Caco-2 (cell line): ENCODE results near the gene DPY19L3. TPM values are rescaled to one million over a fixed set of nuclear protein-coding genes. Genes with fewer than 3 reads are reported as not detected.

Experiments used
- BruUV-seq: library from RNA; stranded (reverse); fragments of 400-500 nt; replicated peaks from 2 replicates; lab custom pipeline; 2021; lab: Mats Ljungman, UMichigan
- CTCF ChIA-PET: fragments of 300-600 bp; sonication (Branson Sonifier 250); formaldehyde crosslinking; loops from one replicate; lab custom pipeline; 2022; ENCODE audit warnings: antibody characterized with exemption; lab: Charles Lee
- POLR2A ChIA-PET: fragments of 300-600 bp; sonication (Branson Sonifier 250); formaldehyde crosslinking; loops from one replicate; lab custom pipeline; 2022; ENCODE audit warnings: antibody characterized with exemption; lab: Charles Lee
- DNase-seq, 2 experiments: peaks; one replicate each; pipeline versions ENCODE4 v3.0.0 to v3.0.0-alpha.2; 2020 to 2022
- H3K27me3 ChIP-seq: replicated peaks from 2 replicates; pipeline ENCODE4 v1.6.0; 2011; ENCODE audit warnings: low read length; ENCODE audit not compliant: control insufficient read depth, insufficient read depth
- H3K36me3 ChIP-seq: 2 replicates; pipeline ENCODE4 v1.5.1; 2011; ENCODE audit warnings: low read length; ENCODE audit not compliant: control insufficient read depth, insufficient read depth
- H3K4me1 ChIP-seq: fragments of 250-450 bp; sonication (Bioruptor Pico); 2 replicates; pipeline ENCODE4 v1.5.1; 2020; ENCODE audit warnings: mild to moderate bottlenecking
- H3K4me3 ChIP-seq: 2 replicates; pipeline ENCODE4 v1.5.1; 2011; ENCODE audit warnings: low read depth, mild to moderate bottlenecking, control low read depth, low read length
- H3K9me3 ChIP-seq: fragments of 250-450 bp; sonication (Bioruptor Pico); 2 replicates; pipeline ENCODE4 v1.5.1; 2020; ENCODE audit warnings: mild to moderate bottlenecking, moderate library complexity
- H3K27ac Mint-ChIP-seq: one replicate; pipeline ENCODE4 v1.8.0; 2022; ENCODE audit warnings: mixed read lengths; ENCODE audit not compliant: unreplicated experiment
- H3K27me3 Mint-ChIP-seq: one replicate; pipeline ENCODE4 v1.8.0; 2022; ENCODE audit warnings: mixed read lengths; ENCODE audit not compliant: insufficient read depth, unreplicated experiment
- H3K36me3 Mint-ChIP-seq: one replicate; pipeline ENCODE4 v1.8.0; 2022; ENCODE audit warnings: mild to moderate bottlenecking, mixed read lengths; ENCODE audit not compliant: insufficient read depth, unreplicated experiment
- H3K4me1 Mint-ChIP-seq: one replicate; pipeline ENCODE4 v1.8.0; 2022; ENCODE audit warnings: low read depth, mixed read lengths; ENCODE audit not compliant: unreplicated experiment
- H3K4me3 Mint-ChIP-seq: one replicate; pipeline ENCODE4 v1.8.0; 2022; ENCODE audit warnings: mild to moderate bottlenecking, moderate library complexity, mixed read lengths; ENCODE audit not compliant: unreplicated experiment
- H3K9me3 Mint-ChIP-seq: one replicate; pipeline ENCODE4 v1.8.0; 2022; ENCODE audit warnings: mixed read lengths; ENCODE audit not compliant: unreplicated experiment
- intact Hi-C: fragments of 100-400 bp; cut with micrococcal nuclease; formaldehyde crosslinking; loops from one replicate; pipeline ENCODE4 v1.10.0; 2022; ENCODE audit not compliant: unreplicated experiment
- total RNA-seq: library from RNA; stranded (reverse); gene quantifications from 2 replicates; pipeline ENCODE4 v1.2.3, GENCODE V29; 2022
- TF ChIP-seq, protein P1 (sequence below), 2 experiments: fragments of 200-600 bp in 1 of 2; IDR thresholded peaks; 1 replicate in 1 of 2; 2 replicates in 1 of 2; pipeline versions ENCODE4 v1.5.1 to v1.8.0; 2011 to 2022; ENCODE audit warnings: antibody characterized with exemption in 1 of 2, control low read depth in 1 of 2, inconsistent platforms in 1 of 2, low read depth in 1 of 2, low read length in 1 of 2, mild to moderate bottlenecking in 1 of 2, moderate library complexity in 1 of 2; ENCODE audit not compliant: insufficient read depth in 1 of 2, severe bottlenecking in 1 of 2, unreplicated experiment in 1 of 2

The DPY19L3 gene
- total RNA-seq, 1 experiment from 2014 or later, result 40.7 TPM

DNA sequence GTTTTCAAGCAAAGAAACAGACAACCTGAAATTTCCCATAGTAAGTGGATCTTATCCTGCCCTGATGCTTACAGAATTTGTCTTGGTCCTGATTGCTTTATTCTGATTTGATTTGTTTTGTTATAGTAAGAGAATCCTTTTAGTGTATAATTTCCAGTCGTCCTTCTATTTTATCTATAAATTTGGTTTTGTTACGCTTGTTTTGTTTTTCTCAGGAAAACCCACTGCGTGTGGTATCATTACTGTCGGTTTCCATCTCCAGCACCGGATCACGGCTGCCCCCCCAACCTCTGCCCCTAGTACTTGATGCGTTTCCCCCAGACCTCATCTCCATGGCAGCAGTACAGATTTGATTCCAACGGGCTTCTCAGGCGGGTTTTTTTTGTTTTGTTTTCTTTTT is 117.4 kb downstream of the DPY19L3 start:
- no TSS peak for BruUV-seq

GRCh38 chr19:32526895-32527294 is 121.3 kb downstream of the DPY19L3 start:
- no peaks in the 10 kb centered on the region for H3K9me3 Mint-ChIP-seq
- H3K9me3 ChIP-seq, result peaks cover 6% of the 10 kb centered on the region; the same call in 1 of the 2 replicates
- no peaks in the 10 kb centered on the region for H3K4me1 ChIP-seq
- BruUV-seq, result no TSS peak
- H3K4me3 Mint-ChIP-seq, result no peak overlapping the region
- POLR2A ChIA-PET, result no interaction called here
- H3K36me3 ChIP-seq, result no peaks in the 10 kb centered on the region
- no peak overlapping the region for H3K4me3 ChIP-seq
- TF ChIP-seq, protein P1, sequence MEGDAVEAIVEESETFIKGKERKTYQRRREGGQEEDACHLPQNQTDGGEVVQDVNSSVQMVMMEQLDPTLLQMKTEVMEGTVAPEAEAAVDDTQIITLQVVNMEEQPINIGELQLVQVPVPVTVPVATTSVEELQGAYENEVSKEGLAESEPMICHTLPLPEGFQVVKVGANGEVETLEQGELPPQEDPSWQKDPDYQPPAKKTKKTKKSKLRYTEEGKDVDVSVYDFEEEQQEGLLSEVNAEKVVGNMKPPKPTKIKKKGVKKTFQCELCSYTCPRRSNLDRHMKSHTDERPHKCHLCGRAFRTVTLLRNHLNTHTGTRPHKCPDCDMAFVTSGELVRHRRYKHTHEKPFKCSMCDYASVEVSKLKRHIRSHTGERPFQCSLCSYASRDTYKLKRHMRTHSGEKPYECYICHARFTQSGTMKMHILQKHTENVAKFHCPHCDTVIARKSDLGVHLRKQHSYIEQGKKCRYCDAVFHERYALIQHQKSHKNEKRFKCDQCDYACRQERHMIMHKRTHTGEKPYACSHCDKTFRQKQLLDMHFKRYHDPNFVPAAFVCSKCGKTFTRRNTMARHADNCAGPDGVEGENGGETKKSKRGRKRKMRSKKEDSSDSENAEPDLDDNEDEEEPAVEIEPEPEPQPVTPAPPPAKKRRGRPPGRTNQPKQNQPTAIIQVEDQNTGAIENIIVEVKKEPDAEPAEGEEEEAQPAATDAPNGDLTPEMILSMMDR (IDR thresholded peaks at IDR 0.05; ENCODE audit: insufficient read depth in 1 of 2, low read depth in 1 of 2, low read length in 1 of 2, severe bottlenecking in 1 of 2, unreplicated experiment in 1 of 2), result no peak
- DNase-seq, result no peak
- peaks cover 5% of the 10 kb centered on the region for H3K27me3 Mint-ChIP-seq
- H3K4me1 Mint-ChIP-seq, result no peaks in the 10 kb centered on the region
- CTCF ChIA-PET, result no interaction called here
- H3K27ac Mint-ChIP-seq, result no peak overlapping the region
- intact Hi-C loops, result no loop called here
- H3K27me3 ChIP-seq, result no peaks in the 10 kb centered on the region
- no peaks in the 10 kb centered on the region for H3K36me3 Mint-ChIP-seq

More for the DNA sequence above, 117.4 kb downstream of the DPY19L3 start:
- intact Hi-C loops, result no loop called here
- Histone ChIP-seq H3K36me3 (no peaks in the 10 kb centered on the region), H3K4me1 (no peaks in the 10 kb centered on the region), H3K9me3 (no peaks in the 10 kb centered on the region), H3K27me3 (no peaks in the 10 kb centered on the region), H3K4me3 (no peak overlapping the region)
- no peaks in the 10 kb centered on the region for H3K9me3 Mint-ChIP-seq
- CTCF ChIA-PET, result no interaction called here
- H3K27ac Mint-ChIP-seq, result no peak overlapping the region
- no peaks in the 10 kb centered on the region for H3K36me3 Mint-ChIP-seq
- peaks cover 22% of the 10 kb centered on the region for H3K27me3 Mint-ChIP-seq
- no peak for DNase-seq
- POLR2A ChIA-PET, result no interaction called here
- TF ChIP-seq, protein P1 (IDR thresholded peaks at IDR 0.05; ENCODE audit: insufficient read depth in 1 of 2, low read depth in 1 of 2, low read length in 1 of 2, severe bottlenecking in 1 of 2, unreplicated experiment in 1 of 2), result no peak
- no peak overlapping the region for H3K4me3 Mint-ChIP-seq
- no peaks in the 10 kb centered on the region for H3K4me1 Mint-ChIP-seq

DNA sequence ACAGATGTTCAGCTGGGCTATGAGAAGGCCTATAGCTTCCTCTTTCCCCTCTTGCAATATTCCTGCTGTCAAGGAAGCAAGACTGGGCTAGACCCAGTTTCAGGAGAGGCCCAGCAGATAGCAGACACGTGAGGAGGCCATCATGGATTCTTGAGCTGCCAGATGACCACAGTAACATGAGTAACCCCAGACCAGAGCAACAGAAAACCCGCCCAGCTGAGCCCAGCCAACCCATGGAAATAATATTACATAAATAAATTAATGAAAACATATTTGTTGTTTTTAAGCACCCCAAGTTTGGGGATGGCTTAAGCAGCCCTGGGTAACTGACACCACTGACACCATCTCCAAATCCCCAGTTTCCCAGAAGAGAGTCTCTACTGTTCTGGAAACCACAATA is 125.2 kb downstream of the DPY19L3 start:
- H3K4me3 Mint-ChIP-seq, result no peak overlapping the region
- H3K9me3 Mint-ChIP-seq, result peaks cover 12% of the 10 kb centered on the region
- H3K27me3 ChIP-seq, result no peaks in the 10 kb centered on the region

More for the DNA sequence above, 125.2 kb downstream of the DPY19L3 start:
- intact Hi-C loops, result no loop called here
- ChIA-PET CTCF (no interaction called here), POLR2A (no interaction called here)
- Histone ChIP-seq H3K36me3 (no peaks in the 10 kb centered on the region), H3K9me3 (peaks cover 6% of the 10 kb centered on the region; the same call in 1 of the 2 replicates), H3K4me3 (no peak overlapping the region), H3K4me1 (no peaks in the 10 kb centered on the region)
- no peak overlapping the region for H3K27ac Mint-ChIP-seq
- H3K36me3 Mint-ChIP-seq, result no peaks in the 10 kb centered on the region
- H3K4me1 Mint-ChIP-seq, result no peaks in the 10 kb centered on the region
- no TSS peak for BruUV-seq
- DNase-seq, result no peak
- H3K27me3 Mint-ChIP-seq, result peaks cover 9% of the 10 kb centered on the region
- TF ChIP-seq, protein P1 (IDR thresholded peaks at IDR 0.05; ENCODE audit: insufficient read depth in 1 of 2, low read depth in 1 of 2, low read length in 1 of 2, severe bottlenecking in 1 of 2, unreplicated experiment in 1 of 2), result no peak
